GM23338 (cell line): ENCODE measurements around the gene USP8. TPM values are rescaled to one million over a fixed set of nuclear protein-coding genes. Genes with fewer than 3 reads are reported as not detected.

Source experiments
- ATAC-seq: fragments of 200-7000 bp; cut with Tn5 transposase; 3 replicates; pipeline ENCODE4 v1.9.1; 2020
- DNase-seq: peaks from one replicate; pipeline ENCODE4 v3.0.0-alpha.2; 2015; ENCODE audit warnings: low spot score
- H2AFZ ChIP-seq: fragments of 200-600 bp; sonication (generic); 2 replicates; pipeline ENCODE4 v1.8.0; 2016; ENCODE audit warnings: antibody characterized with exemption, mild to moderate bottlenecking, moderate library complexity
- H3F3A ChIP-seq: fragments of 200-600 bp; sonication (generic); replicated peaks from 2 replicates; pipeline ENCODE4 v1.8.0; 2017; ENCODE audit warnings: antibody characterized with exemption, mixed run types, low read depth
- H3K27ac ChIP-seq: fragments of 200-600 bp; sonication (generic); 2 replicates; pipeline ENCODE4 v1.6.1; 2016; ENCODE audit warnings: low read depth
- H3K27me3 ChIP-seq: fragments of 200-600 bp; sonication (generic); 2 replicates; pipeline ENCODE4 v1.8.0; 2016; ENCODE audit warnings: mild to moderate bottlenecking, mixed run types, moderate library complexity; ENCODE audit not compliant: insufficient read depth
- H3K36me3 ChIP-seq: fragments of 200-600 bp; sonication (generic); 2 replicates; pipeline ENCODE4 v1.8.0; 2016; ENCODE audit warnings: mild to moderate bottlenecking; ENCODE audit not compliant: insufficient read depth
- H3K4me1 ChIP-seq: fragments of 200-600 bp; sonication (generic); 2 replicates; pipeline ENCODE4 v1.8.0; 2016; ENCODE audit warnings: mild to moderate bottlenecking, moderate library complexity; ENCODE audit not compliant: insufficient read depth
- H3K4me2 ChIP-seq: fragments of 200-600 bp; sonication (generic); 2 replicates; pipeline ENCODE4 v1.7.1; 2017; ENCODE audit warnings: mixed run types
- H3K4me3 ChIP-seq: fragments of 200-600 bp; sonication (generic); 2 replicates; pipeline ENCODE4 v1.6.1; 2016; ENCODE audit warnings: mixed run types
- H3K79me2 ChIP-seq: fragments of 200-600 bp; sonication (generic); replicated peaks from 2 replicates; pipeline ENCODE4 v1.8.0; 2017; ENCODE audit warnings: mild to moderate bottlenecking; ENCODE audit not compliant: insufficient read depth
- H3K9me2 ChIP-seq: fragments of 200-600 bp; sonication (generic); 2 replicates; pipeline ENCODE4 v1.8.0; 2017; ENCODE audit not compliant: insufficient read depth
- H4K20me1 ChIP-seq: fragments of 200-600 bp; sonication (generic); replicated peaks from 2 replicates; pipeline ENCODE4 v1.8.0; 2017; ENCODE audit warnings: mild to moderate bottlenecking; ENCODE audit not compliant: insufficient read depth
- H3K27ac Mint-ChIP-seq: 2 replicates; pipeline ENCODE4 v1.8.0; 2020; ENCODE audit warnings: inconsistent platforms, mild to moderate bottlenecking, moderate library complexity, mixed read lengths
- H3K27me3 Mint-ChIP-seq: 3 replicates; pipeline ENCODE4 v1.8.0; 2022; ENCODE audit warnings: low read depth, mild to moderate bottlenecking, moderate library complexity, mixed read lengths, inconsistent platforms; ENCODE audit not compliant: insufficient read depth, poor library complexity
- H3K36me3 Mint-ChIP-seq: 3 replicates; pipeline ENCODE4 v1.8.0; 2021; ENCODE audit warnings: low read depth, mild to moderate bottlenecking, inconsistent platforms, moderate library complexity, mixed read lengths
- H3K4me1 Mint-ChIP-seq: 3 replicates; pipeline ENCODE4 v1.8.0; 2020; ENCODE audit warnings: mild to moderate bottlenecking, inconsistent platforms, mixed read lengths
- H3K4me3 Mint-ChIP-seq: 3 replicates; pipeline ENCODE4 v1.8.0; 2021; ENCODE audit warnings: moderate library complexity, mild to moderate bottlenecking, inconsistent platforms, mixed read lengths
- H3K9me3 Mint-ChIP-seq: 3 replicates; pipeline ENCODE4 v1.8.0; 2020; ENCODE audit warnings: moderate library complexity, mild to moderate bottlenecking, inconsistent platforms, mixed read lengths
- CREB1 ChIP-seq: fragments of 250-450 bp; sonication (Bioruptor Pico); IDR thresholded peaks from 2 replicates; pipeline ENCODE4 v1.5.0; 2020; ENCODE audit warnings: low read depth, mild to moderate bottlenecking, moderate library complexity
- EZH2 ChIP-seq: fragments of 200-600 bp; sonication (generic); IDR thresholded peaks from one replicate; pipeline ENCODE4 v1.8.0; 2017; ENCODE audit warnings: antibody characterized with exemption, mild to moderate bottlenecking, low read depth; ENCODE audit not compliant: unreplicated experiment
- EZH2phosphoT487 ChIP-seq: fragments of 200-600 bp; sonication (generic); IDR thresholded peaks from one replicate; pipeline ENCODE4 v1.8.1; 2018; ENCODE audit warnings: antibody characterized with exemption; ENCODE audit not compliant: unreplicated experiment
- JUNB ChIP-seq: IDR thresholded peaks from one replicate; pipeline ENCODE4 v1.6.1; 2016; ENCODE audit warnings: antibody characterized with exemption; ENCODE audit not compliant: unreplicated experiment
- NANOG ChIP-seq: IDR thresholded peaks from 2 replicates; pipeline ENCODE4 v1.6.1; 2016; ENCODE audit warnings: antibody characterized with exemption, borderline replicate concordance
- POLR2AphosphoS5 ChIP-seq: IDR thresholded peaks from 2 replicates; pipeline ENCODE4 v1.6.1; 2016; ENCODE audit warnings: antibody characterized with exemption, low read depth
- STAT1 ChIP-seq: IDR thresholded peaks from one replicate; pipeline ENCODE4 v1.6.1; 2016; ENCODE audit warnings: antibody characterized with exemption; ENCODE audit not compliant: unreplicated experiment
- ZNF114 ChIP-seq: fragments of 250-450 bp; sonication (Bioruptor Pico); IDR thresholded peaks from 2 replicates; pipeline ENCODE4 v1.5.0; 2020; ENCODE audit warnings: mild to moderate bottlenecking, moderate library complexity
- ZNF331 ChIP-seq: fragments of 250-450 bp; sonication (Bioruptor Pico); IDR thresholded peaks from 2 replicates; pipeline ENCODE4 v1.5.0; 2020; ENCODE audit warnings: low read depth, mild to moderate bottlenecking, moderate library complexity
- polyA plus RNA-seq: library from polyadenylated mRNA; unstranded; fragments of >200 nt; fragmentation: Nextera tagmentation; extraction: Ambion mirVana; gene quantifications from 2 replicates; pipeline ENCODE4 v1.2.1, GENCODE V29; 2016
- total RNA-seq: library from RNA; depleted of rRNA; stranded (reverse); fragments of >200 nt; shearing (Covaris generic); gene quantifications from 2 replicates; pipeline ENCODE4 v1.2.3, GENCODE V29; 2014
- TF ChIP-seq, protein P1 (sequence below): IDR thresholded peaks from 2 replicates; pipeline ENCODE4 v1.6.1; 2016; ENCODE audit warnings: antibody characterized with exemption
- TF ChIP-seq, protein P2 (sequence below): fragments of 250-450 bp; sonication (Bioruptor Pico); IDR thresholded peaks from 2 replicates; pipeline ENCODE4 v1.5.0; 2020; ENCODE audit warnings: mild to moderate bottlenecking, moderate library complexity
- TF ChIP-seq, protein P3 (sequence below), 2 experiments: fragments of 200-600 bp in 1 of 2; sonication (generic) in 1 of 2; conservative IDR thresholded peaks; 2 replicates each; pipeline versions ENCODE4 v1.5.1 to v1.6.1; 2016 to 2017; ENCODE audit warnings: antibody characterized with exemption in 2 of 2, low read depth in 2 of 2, mild to moderate bottlenecking in 2 of 2, moderate library complexity in 1 of 2

Gene USP8
- total and polyA plus RNA-seq, 2 experiments from 2014 or later, result 64.8 to 68.6 TPM

DNA sequence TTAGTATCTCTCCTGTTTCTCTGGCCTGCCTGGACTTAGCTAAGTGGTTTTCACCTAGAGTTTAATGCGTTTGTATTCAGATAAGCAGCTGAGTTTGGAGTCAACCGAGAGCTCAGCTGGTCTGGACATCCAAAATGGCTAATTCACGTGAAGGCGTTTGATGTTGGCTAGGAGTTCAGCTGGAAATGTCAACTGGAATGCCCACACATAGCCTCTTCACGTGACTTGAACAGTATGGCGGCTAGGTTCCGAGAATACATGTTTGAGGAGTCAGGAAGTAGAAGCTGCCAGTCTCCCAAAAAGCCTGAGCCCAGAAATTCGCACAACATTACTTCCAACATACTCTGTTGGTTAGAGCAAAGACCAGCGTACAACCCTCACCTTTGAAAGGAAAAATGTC lies 2.2 kb downstream of the USP8 start (continued):
- TF ChIP-seq CREB1 (CRISPR knock-in tag) (no peak), STAT1 (no peak)
- TF ChIP-seq, protein P1, sequence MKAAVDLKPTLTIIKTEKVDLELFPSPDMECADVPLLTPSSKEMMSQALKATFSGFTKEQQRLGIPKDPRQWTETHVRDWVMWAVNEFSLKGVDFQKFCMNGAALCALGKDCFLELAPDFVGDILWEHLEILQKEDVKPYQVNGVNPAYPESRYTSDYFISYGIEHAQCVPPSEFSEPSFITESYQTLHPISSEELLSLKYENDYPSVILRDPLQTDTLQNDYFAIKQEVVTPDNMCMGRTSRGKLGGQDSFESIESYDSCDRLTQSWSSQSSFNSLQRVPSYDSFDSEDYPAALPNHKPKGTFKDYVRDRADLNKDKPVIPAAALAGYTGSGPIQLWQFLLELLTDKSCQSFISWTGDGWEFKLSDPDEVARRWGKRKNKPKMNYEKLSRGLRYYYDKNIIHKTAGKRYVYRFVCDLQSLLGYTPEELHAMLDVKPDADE, result no peak

DNA sequence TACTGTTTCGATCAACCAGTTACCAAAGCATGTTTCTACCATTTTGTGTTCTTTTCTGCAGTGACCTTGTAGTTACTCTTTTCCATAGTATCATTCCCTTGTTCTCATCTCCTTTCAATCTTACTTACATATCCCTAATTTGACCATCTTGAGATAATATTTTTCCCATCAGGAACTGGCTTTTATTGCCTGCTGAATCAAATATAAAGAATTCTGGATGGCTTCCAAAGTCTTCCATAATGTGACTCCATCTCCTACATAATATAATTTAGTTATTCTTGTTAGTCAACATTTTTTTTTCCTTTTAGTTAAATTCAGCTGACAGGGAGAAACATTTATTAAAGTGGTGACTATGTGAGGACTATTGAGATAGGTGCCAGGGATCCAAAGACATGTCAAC lies 7.0 kb downstream of the USP8 start:
- peaks cover 99% of the 10 kb centered on the region for H3K79me2 ChIP-seq
- no peak for ATAC-seq
- no peak for DNase-seq
- no peaks in the 10 kb centered on the region for H3K27me3 ChIP-seq
- 0 out of 2 replicates have a peak, but pooled peaks cover 8% of the 10 kb centered on the region for H3K36me3 ChIP-seq
- Mint-ChIP-seq H3K27ac (no peak overlapping the region), H3K4me3 (no peak overlapping the region), H3K4me1 (peaks cover 2% of the 10 kb centered on the region; the same call in 2 of the 3 replicates), H3K36me3 (peaks cover 7% of the 10 kb centered on the region; the same call in 2 of the 3 replicates), H3K9me3 (no peaks in the 10 kb centered on the region), H3K27me3 (peaks cover 1% of the 10 kb centered on the region)
- H4K20me1 ChIP-seq, result peaks cover 28% of the 10 kb centered on the region
- H3K4me2 ChIP-seq, result no peak overlapping the region
- H3K4me1 ChIP-seq, result no peaks in the 10 kb centered on the region
- no peak overlapping the region for H3K4me3 ChIP-seq
- H2AFZ ChIP-seq, result no peak overlapping the region
- no peak overlapping the region for H3K27ac ChIP-seq
- no peaks in the 10 kb centered on the region for H3K9me2 ChIP-seq
- H3F3A ChIP-seq, result no peaks in the 10 kb centered on the region
- TF ChIP-seq CREB1 (CRISPR knock-in tag), result no peak
- TF ChIP-seq POLR2AphosphoS5, result no peak
- TF ChIP-seq JUNB, result no peak
- TF ChIP-seq EZH2, result no peak
- no peak for TF ChIP-seq EZH2phosphoT487
- no peak for TF ChIP-seq STAT1
- TF ChIP-seq, protein P2, sequence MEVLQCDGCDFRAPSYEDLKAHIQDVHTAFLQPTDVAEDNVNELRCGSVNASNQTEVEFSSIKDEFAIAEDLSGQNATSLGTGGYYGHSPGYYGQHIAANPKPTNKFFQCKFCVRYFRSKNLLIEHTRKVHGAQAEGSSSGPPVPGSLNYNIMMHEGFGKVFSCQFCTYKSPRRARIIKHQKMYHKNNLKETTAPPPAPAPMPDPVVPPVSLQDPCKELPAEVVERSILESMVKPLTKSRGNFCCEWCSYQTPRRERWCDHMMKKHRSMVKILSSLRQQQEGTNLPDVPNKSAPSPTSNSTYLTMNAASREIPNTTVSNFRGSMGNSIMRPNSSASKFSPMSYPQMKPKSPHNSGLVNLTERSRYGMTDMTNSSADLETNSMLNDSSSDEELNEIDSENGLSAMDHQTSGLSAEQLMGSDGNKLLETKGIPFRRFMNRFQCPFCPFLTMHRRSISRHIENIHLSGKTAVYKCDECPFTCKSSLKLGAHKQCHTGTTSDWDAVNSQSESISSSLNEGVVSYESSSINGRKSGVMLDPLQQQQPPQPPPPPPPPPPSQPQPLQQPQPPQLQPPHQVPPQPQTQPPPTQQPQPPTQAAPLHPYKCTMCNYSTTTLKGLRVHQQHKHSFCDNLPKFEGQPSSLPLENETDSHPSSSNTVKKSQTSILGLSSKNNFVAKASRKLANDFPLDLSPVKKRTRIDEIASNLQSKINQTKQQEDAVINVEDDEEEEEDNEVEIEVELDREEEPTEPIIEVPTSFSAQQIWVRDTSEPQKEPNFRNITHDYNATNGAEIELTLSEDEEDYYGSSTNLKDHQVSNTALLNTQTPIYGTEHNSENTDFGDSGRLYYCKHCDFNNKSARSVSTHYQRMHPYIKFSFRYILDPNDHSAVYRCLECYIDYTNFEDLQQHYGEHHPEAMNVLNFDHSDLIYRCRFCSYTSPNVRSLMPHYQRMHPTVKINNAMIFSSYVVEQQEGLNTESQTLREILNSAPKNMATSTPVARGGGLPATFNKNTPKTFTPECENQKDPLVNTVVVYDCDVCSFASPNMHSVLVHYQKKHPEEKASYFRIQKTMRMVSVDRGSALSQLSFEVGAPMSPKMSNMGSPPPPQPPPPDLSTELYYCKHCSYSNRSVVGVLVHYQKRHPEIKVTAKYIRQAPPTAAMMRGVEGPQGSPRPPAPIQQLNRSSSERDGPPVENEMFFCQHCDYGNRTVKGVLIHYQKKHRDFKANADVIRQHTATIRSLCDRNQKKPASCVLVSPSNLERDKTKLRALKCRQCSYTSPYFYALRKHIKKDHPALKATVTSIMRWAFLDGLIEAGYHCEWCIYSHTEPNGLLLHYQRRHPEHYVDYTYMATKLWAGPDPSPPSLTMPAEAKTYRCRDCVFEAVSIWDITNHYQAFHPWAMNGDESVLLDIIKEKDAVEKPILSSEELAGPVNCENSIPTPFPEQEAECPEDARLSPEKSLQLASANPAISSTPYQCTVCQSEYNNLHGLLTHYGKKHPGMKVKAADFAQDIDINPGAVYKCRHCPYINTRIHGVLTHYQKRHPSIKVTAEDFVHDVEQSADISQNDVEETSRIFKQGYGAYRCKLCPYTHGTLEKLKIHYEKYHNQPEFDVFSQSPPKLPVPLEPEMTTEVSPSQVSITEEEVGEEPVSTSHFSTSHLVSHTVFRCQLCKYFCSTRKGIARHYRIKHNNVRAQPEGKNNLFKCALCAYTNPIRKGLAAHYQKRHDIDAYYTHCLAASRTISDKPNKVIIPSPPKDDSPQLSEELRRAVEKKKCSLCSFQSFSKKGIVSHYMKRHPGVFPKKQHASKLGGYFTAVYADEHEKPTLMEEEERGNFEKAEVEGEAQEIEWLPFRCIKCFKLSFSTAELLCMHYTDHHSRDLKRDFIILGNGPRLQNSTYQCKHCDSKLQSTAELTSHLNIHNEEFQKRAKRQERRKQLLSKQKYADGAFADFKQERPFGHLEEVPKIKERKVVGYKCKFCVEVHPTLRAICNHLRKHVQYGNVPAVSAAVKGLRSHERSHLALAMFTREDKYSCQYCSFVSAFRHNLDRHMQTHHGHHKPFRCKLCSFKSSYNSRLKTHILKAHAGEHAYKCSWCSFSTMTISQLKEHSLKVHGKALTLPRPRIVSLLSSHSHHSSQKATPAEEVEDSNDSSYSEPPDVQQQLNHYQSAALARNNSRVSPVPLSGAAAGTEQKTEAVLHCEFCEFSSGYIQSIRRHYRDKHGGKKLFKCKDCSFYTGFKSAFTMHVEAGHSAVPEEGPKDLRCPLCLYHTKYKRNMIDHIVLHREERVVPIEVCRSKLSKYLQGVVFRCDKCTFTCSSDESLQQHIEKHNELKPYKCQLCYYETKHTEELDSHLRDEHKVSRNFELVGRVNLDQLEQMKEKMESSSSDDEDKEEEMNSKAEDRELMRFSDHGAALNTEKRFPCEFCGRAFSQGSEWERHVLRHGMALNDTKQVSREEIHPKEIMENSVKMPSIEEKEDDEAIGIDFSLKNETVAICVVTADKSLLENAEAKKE (CRISPR knock-in tag), result no peak
- no peak for TF ChIP-seq NANOG
- TF ChIP-seq, protein P1, result no peak
- TF ChIP-seq ZNF114, result no peak
- TF ChIP-seq ZNF331 (CRISPR knock-in tag), result no peak
- TF ChIP-seq, protein P3, sequence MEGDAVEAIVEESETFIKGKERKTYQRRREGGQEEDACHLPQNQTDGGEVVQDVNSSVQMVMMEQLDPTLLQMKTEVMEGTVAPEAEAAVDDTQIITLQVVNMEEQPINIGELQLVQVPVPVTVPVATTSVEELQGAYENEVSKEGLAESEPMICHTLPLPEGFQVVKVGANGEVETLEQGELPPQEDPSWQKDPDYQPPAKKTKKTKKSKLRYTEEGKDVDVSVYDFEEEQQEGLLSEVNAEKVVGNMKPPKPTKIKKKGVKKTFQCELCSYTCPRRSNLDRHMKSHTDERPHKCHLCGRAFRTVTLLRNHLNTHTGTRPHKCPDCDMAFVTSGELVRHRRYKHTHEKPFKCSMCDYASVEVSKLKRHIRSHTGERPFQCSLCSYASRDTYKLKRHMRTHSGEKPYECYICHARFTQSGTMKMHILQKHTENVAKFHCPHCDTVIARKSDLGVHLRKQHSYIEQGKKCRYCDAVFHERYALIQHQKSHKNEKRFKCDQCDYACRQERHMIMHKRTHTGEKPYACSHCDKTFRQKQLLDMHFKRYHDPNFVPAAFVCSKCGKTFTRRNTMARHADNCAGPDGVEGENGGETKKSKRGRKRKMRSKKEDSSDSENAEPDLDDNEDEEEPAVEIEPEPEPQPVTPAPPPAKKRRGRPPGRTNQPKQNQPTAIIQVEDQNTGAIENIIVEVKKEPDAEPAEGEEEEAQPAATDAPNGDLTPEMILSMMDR (conservative IDR thresholded peaks at IDR 0.05; ENCODE audit: low read depth in 2 of 2), result no peak
